ENCODE results near the gene FBXO21.

- TF ChIP-seq, protein P1, sequence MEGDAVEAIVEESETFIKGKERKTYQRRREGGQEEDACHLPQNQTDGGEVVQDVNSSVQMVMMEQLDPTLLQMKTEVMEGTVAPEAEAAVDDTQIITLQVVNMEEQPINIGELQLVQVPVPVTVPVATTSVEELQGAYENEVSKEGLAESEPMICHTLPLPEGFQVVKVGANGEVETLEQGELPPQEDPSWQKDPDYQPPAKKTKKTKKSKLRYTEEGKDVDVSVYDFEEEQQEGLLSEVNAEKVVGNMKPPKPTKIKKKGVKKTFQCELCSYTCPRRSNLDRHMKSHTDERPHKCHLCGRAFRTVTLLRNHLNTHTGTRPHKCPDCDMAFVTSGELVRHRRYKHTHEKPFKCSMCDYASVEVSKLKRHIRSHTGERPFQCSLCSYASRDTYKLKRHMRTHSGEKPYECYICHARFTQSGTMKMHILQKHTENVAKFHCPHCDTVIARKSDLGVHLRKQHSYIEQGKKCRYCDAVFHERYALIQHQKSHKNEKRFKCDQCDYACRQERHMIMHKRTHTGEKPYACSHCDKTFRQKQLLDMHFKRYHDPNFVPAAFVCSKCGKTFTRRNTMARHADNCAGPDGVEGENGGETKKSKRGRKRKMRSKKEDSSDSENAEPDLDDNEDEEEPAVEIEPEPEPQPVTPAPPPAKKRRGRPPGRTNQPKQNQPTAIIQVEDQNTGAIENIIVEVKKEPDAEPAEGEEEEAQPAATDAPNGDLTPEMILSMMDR (IDR thresholded peaks at IDR 0.05), result no peak
- no peak for TF ChIP-seq TCF7L2 (IDR thresholded peaks at IDR 0.05; ENCODE audit: low read depth, low read length)
- no peak for TF ChIP-seq POLR2AphosphoS5 (IDR thresholded peaks at IDR 0.05; ENCODE audit: low read depth, low read length)
These were observed 45.7 kb downstream of the FBXO21 start for GRCh38 chr12:117144599-117144998.
